ENCODE data around the gene GATD1.

DNA sequence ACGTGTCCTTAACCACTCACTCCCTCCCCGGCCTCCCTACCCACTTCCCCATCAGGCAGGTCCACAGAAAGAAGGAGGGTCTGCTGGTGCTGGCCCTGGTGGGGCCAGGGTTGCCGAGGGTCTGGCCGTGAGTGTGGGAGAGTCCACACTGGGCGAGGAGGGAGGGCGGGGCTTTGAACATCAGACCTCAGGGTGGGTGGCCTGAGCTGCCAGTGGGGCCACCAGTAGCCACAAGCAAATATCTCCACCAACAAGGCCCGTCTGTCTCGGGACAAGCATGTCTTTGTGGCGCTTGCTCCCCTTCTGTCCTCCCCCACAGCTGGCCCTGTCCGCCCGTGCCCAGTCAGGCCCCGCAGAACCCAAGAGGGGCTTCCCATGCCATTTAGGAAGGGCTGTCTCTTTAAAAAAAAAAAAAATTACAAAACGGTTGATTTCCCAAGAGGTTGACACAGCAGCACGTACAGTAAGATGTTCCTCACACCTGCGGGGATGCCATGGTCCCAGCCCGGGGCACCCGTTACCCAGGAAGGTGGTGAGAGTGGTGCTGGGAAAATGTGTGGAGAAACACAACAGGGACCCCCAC, 47.7 kb downstream of the GATD1 start:
- no peak for TF ChIP-seq POLR2A (IDR thresholded peaks at IDR 0.05)
- TF ChIP-seq, protein P1, sequence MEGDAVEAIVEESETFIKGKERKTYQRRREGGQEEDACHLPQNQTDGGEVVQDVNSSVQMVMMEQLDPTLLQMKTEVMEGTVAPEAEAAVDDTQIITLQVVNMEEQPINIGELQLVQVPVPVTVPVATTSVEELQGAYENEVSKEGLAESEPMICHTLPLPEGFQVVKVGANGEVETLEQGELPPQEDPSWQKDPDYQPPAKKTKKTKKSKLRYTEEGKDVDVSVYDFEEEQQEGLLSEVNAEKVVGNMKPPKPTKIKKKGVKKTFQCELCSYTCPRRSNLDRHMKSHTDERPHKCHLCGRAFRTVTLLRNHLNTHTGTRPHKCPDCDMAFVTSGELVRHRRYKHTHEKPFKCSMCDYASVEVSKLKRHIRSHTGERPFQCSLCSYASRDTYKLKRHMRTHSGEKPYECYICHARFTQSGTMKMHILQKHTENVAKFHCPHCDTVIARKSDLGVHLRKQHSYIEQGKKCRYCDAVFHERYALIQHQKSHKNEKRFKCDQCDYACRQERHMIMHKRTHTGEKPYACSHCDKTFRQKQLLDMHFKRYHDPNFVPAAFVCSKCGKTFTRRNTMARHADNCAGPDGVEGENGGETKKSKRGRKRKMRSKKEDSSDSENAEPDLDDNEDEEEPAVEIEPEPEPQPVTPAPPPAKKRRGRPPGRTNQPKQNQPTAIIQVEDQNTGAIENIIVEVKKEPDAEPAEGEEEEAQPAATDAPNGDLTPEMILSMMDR (IDR thresholded peaks at IDR 0.05), result no peak
